8988T (cell line): ENCODE results near the gene LRRC75B.
"Not testable (repeated sequence)": the region's sequence is repeated elsewhere in the genome, so short reads cannot be mapped to it uniquely, and the experiment has no call there.

ENCODE experiments used
- DNase-seq: peaks from one replicate; pipeline ENCODE4 v3.0.0; 2011

LRRC75B gene

GRCh38 chr22:24592851-24593558, at the start of gene LRRC75B:
Gene LRRC75B (minus strand): TSS chr22:24593073. CDS start chr22:24593039, 34 bp downstream.
- DNase-seq, result peak; percentile 94

GRCh38 chr22:24642307-24642706, 49.4 kb upstream of the LRRC75B start:
- not testable (repeated sequence) for DNase-seq

- DNase-seq, result not testable (repeated sequence)
Measured at GRCh38 chr22:24636513-24636912, 43.6 kb upstream of the LRRC75B start.

- DNase-seq, result not testable (repeated sequence)
Measured at GRCh38 chr22:24634776-24635389, 42.0 kb upstream of the LRRC75B start.

- not testable (repeated sequence) for DNase-seq
Measured at GRCh38 chr22:24633231-24634023, 40.6 kb upstream of the LRRC75B start.

- DNase-seq, result not testable (repeated sequence)
Measured at GRCh38 chr22:24632642-24633041, 39.8 kb upstream of the LRRC75B start.

GRCh38 chr22:24631430-24632122, 38.7 kb upstream of the LRRC75B start:
- DNase-seq, result not testable (repeated sequence)

- not testable (repeated sequence) for DNase-seq
Measured at GRCh38 chr22:24630812-24631427, 38.0 kb upstream of the LRRC75B start.

- DNase-seq, result not testable (repeated sequence)
Measured at GRCh38 chr22:24629069-24629468, 36.2 kb upstream of the LRRC75B start.

GRCh38 chr22:24627911-24628310, 35.0 kb upstream of the LRRC75B start:
- not testable (repeated sequence) for DNase-seq

- not testable (repeated sequence) for DNase-seq
Measured at GRCh38 chr22:24622596-24622995, 29.7 kb upstream of the LRRC75B start.

GRCh38 chr22:24621244-24621643, 28.4 kb upstream of the LRRC75B start:
- DNase-seq, result not testable (repeated sequence)

GRCh38 chr22:24614794-24615193, 21.9 kb upstream of the LRRC75B start:
- not testable (repeated sequence) for DNase-seq

- not testable (repeated sequence) for DNase-seq
Measured at GRCh38 chr22:24609888-24610287, 17.0 kb upstream of the LRRC75B start.

- DNase-seq, result not testable (repeated sequence)
Measured at GRCh38 chr22:24608327-24608726, 15.5 kb upstream of the LRRC75B start.

- DNase-seq, result not testable (repeated sequence)
Measured at GRCh38 chr22:24607429-24607983, 14.6 kb upstream of the LRRC75B start.

GRCh38 chr22:24606340-24606739, 13.5 kb upstream of the LRRC75B start:
- DNase-seq, result not testable (repeated sequence)

- DNase-seq, result not testable (repeated sequence)
Measured at GRCh38 chr22:24603770-24604629, 11.1 kb upstream of the LRRC75B start.

GRCh38 chr22:24602847-24603769, 10.2 kb upstream of the LRRC75B start, which contains the start of gene GGT1:
Gene GGT1 (plus strand): TSS chr22:24603193. CDS start chr22:24611082, 7,889 bp downstream.
- not testable (repeated sequence) for DNase-seq
